Mesodermal cell (in vitro differentiated cells): ENCODE data around the gene MYL11.
A peak's percentile ranks its signal among the peaks of the same experiment; 100 is the strongest.

Source experiments
- H3K27ac ChIP-seq: 2 replicates; pipeline ENCODE4 v1.7.0; 2013; ENCODE audit warnings: mild to moderate bottlenecking, low read depth, low read length, moderate library complexity; ENCODE audit not compliant: severe bottlenecking
- H3K36me3 ChIP-seq: 2 replicates; pipeline ENCODE4 v1.7.1; 2013; ENCODE audit warnings: mild to moderate bottlenecking, low read length, moderate library complexity; ENCODE audit not compliant: control insufficient read depth, insufficient read depth
- H3K4me1 ChIP-seq: one replicate; pipeline ENCODE4 v1.7.1; 2013; ENCODE audit warnings: mild to moderate bottlenecking, low read length; ENCODE audit not compliant: insufficient read depth, control insufficient read depth, poor library complexity, severe bottlenecking
- H3K4me3 ChIP-seq: 2 replicates; pipeline ENCODE4 v1.7.0; 2013; ENCODE audit warnings: low read length, control low read depth, mild to moderate bottlenecking; ENCODE audit not compliant: insufficient read depth, poor library complexity, severe bottlenecking; ENCODE audit errors: extremely low read depth
- H3K9me3 ChIP-seq: 2 replicates; pipeline ENCODE4 v1.7.1; 2013; ENCODE audit warnings: mild to moderate bottlenecking, low read length, moderate library complexity; ENCODE audit not compliant: control insufficient read depth
- WGBS, 2 experiments: methylation state at CpG; one replicate each; pipeline ENCODE4 v1.1.5; 2013; ENCODE audit warnings: missing lambda C conversion rate in 2 of 2; ENCODE audit not compliant: insufficient coverage in 2 of 2; 5-methylcytosine and 5-hydroxymethylcytosine counted together

Gene MYL11

DNA sequence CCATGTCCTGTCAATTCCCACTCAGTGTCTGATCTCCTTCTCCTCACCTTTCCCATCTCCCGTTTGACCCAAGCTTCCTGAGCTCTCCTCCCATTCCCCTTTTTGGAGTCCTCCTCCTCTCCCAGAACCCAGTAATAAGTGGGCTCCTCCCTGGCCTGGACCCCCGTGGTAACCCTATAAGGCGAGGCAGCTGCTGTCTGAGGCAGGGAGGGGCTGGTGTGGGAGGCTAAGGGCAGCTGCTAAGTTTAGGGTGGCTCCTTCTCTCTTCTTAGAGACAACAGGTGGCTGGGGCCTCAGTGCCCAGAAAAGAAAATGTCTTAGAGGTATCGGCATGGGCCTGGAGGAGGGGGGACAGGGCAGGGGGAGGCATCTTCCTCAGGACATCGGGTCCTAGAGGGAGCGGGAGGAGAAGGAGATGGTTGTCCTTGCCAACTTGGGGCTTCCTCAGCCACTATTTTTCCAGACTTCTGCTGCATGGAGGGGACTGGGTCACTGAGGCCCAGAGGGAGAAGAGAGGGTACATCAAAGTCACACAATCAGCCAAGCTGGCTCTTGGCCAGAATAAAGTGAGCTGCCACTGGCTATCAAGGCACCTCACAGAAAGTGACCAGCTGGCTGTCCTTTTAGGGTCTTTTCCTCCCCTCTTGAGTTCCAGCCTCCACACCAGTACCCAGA lies 2.4 kb upstream of the MYL11 start:
- Histone ChIP-seq H3K9me3 (no peaks in the 10 kb centered on the region), H3K27ac (no peak overlapping the region), H3K36me3 (no peaks in the 10 kb centered on the region), H3K4me1 (peaks cover 22% of the 10 kb centered on the region), H3K4me3 (no peak overlapping the region)
- WGBS, 2 experiments, result 93% methylated on average over 3 of the region's 6 CpGs; no CpG with 5 or more reads in 1 of the 2 experiments

DNA sequence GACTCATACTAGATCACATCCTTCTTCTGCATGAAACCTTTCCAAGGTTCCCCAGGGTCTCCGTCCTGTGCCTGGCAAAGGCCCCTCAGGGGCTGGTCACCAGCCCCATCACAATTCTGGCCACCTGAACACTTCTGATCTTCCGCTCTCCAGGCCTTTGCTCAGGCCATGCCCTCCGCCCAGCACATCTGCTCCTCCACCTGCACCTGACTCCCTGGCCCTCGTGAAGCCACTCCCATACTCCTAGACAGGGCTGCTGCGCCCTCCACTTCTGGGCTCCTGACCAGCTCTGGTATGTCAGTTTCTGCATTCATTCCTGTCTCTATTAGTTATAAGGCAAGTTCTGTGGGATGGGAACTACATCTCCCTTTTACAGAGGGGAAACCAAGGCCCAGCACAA lies 1.9 kb upstream of the MYL11 start:
- WGBS, 2 experiments, result 94 to 96% methylated on average over 4 of the region's 5 CpGs
- H3K36me3 ChIP-seq, result no peaks in the 10 kb centered on the region
- no peaks in the 10 kb centered on the region for H3K9me3 ChIP-seq
- H3K27ac ChIP-seq, result no peak overlapping the region
- no peak overlapping the region for H3K4me3 ChIP-seq
- peaks cover 22% of the 10 kb centered on the region for H3K4me1 ChIP-seq

- peaks cover 17% of the 10 kb centered on the region for H3K4me1 ChIP-seq
- H3K36me3 ChIP-seq, result peaks cover 8% of the 10 kb centered on the region
- no peak overlapping the region for H3K4me3 ChIP-seq
- H3K27ac ChIP-seq, result no peak overlapping the region
- WGBS, 2 experiments, result 84 to 90% methylated on average over 2 to 4 of the region's 8 CpGs
- no peaks in the 10 kb centered on the region for H3K9me3 ChIP-seq
Measured at GRCh38 chr16:30375864-30376263, 1.3 kb downstream of the MYL11 start.

DNA sequence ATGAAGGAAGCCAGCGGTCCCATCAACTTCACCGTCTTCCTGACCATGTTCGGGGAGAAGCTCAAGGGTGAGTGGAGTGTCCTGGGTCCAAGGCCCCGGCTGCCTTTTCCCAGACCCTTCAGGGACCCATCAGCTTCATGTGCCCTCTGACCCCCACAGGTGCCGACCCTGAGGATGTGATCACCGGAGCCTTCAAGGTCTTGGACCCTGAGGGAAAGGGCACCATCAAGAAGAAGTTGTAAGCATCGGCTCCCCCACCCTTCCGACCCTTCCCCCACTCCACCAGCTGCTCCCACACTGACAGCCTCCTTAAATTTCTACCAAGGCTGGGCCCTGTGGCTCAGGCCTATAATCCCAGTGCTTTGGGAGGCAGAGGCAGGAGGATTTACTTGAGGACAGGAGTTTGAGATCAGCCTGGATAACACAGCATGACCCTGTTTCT lies 1.9 kb downstream of the MYL11 start:
- H3K36me3 ChIP-seq, result peaks cover 8% of the 10 kb centered on the region
- peak overlapping the region; percentile 49 for H3K27ac ChIP-seq
- WGBS, 2 experiments, result 93 to 100% methylated on average over 3 to 6 of the region's 8 CpGs
- H3K4me3 ChIP-seq, result no peak overlapping the region
- H3K4me1 ChIP-seq, result peaks cover 21% of the 10 kb centered on the region
- H3K9me3 ChIP-seq, result no peaks in the 10 kb centered on the region

DNA sequence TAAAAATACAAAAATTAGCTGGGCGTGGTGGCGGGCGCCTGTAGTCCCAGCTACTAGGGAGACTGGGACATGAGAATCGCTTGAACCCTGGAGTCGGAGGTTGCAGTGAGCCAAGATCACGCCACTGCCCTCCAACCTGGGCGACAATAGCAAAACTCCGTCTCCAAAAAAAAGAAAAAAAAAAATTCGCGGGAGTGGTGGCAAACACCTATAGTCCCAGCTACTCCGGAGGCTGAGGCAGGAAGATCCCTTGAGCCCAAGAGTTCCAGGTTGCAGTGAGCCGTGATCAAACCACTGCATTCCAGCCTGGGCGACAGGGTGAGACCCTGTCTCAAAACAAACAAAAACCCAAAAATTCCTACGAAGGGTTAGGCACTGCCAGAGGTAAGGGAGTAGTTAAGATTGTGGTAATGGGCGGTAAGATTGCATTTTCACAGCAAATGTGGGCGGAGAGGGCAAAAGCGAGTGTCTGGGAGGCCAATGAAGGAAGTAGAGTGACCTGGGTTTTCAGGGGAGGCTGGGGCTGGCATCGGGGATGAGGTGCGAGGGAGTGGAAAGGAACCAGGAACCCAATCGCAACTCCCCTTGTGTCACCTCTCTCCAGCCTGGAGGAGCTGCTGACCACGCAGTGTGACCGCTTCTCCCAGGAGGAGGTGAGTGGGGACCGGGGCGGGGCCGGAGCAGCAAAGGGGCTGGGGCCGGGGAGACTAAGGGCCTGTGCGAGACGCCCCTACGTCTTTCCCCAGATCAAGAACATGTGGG lies 2.6 kb downstream of the MYL11 start:
- Histone ChIP-seq H3K4me1 (peaks cover 22% of the 10 kb centered on the region), H3K27ac (peak overlapping the region; percentile 100), H3K9me3 (no peaks in the 10 kb centered on the region), H3K36me3 (peaks cover 8% of the 10 kb centered on the region), H3K4me3 (peak overlapping the region; percentile 72)
- WGBS, 2 experiments, result 66 to 75% methylated on average over 11 to 27 of the region's 29 CpGs

- Histone ChIP-seq H3K27ac (peak overlapping the region; percentile 100), H3K36me3 (peaks cover 8% of the 10 kb centered on the region), H3K4me1 (peaks cover 22% of the 10 kb centered on the region), H3K9me3 (no peaks in the 10 kb centered on the region), H3K4me3 (peak overlapping the region; percentile 72)
- 2 to 3% methylated on average over 21 to 35 of the region's 39 CpGs for WGBS, 2 experiments
Measured at GRCh38 chr16:30377812-30378235, 3.2 kb downstream of the MYL11 start.

DNA sequence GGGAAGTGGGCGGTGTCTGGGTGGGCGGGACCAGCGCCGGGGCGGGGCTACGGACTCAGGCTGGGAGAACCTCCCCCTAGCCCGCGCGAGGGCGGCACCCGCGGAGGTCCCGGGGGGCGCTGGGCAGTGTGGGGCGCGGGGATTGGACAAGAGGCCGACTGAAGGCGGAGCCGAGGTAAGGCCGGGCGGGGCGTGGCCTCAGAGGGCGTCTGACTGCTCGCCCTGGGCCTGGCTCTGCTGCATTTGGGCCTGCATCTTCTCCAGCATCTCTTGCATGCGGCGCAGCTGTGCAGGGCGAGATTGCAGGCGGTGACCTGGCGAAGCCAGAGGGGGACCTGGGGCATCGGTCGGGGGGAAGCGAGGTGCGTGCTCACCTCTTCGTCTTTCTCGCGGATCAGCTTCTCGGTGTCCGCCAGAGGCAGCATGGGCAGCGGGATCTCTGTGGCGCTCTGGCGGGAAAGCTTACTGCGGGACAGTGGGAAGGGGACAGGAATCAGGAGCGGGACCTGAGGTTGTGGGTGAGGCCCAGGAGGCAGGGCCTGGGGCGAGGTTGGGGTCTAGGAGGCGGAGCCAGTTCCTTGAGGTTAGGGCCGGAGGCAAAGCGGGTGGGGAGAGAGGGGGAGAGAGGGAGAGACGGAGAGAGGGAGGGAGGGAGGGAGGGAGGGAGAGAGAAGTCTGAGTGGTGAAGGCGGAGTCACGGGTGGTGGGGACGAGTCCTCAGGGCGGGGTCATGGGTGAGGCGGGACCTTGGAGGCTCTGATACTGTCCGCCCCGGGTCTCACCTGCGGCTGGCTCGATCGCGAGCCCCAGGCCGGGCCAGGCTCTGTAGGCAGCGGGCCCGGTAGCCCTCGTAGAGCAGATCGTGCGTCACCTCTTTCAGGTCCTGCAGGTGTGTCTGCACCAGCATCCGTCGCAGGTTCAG lies 3.9 kb downstream of the MYL11 start:
- Histone ChIP-seq H3K9me3 (no peaks in the 10 kb centered on the region), H3K27ac (peak overlapping the region; percentile 100), H3K36me3 (peaks cover 8% of the 10 kb centered on the region), H3K4me3 (peak overlapping the region; percentile 72), H3K4me1 (peaks cover 22% of the 10 kb centered on the region)
- whole genome bisulfite sequencing, 2 experiments, result 0% methylated on average over 54 to 61 of the region's 67 CpGs

- 8 to 21% methylated on average over 18 to 24 of the region's 27 CpGs for WGBS, 2 experiments
Measured at GRCh38 chr16:30379158-30379783, 4.7 kb downstream of the MYL11 start.

GRCh38 chr16:30380072-30380802 lies 5.6 kb downstream of the MYL11 start:
- H3K27ac ChIP-seq, result no peak overlapping the region
- H3K36me3 ChIP-seq, result peaks cover 8% of the 10 kb centered on the region
- 96 to 100% methylated on average over 2 to 3 of the region's 4 CpGs for WGBS, 2 experiments
- no peaks in the 10 kb centered on the region for H3K9me3 ChIP-seq
- H3K4me3 ChIP-seq, result no peak overlapping the region
- H3K4me1 ChIP-seq, result peaks cover 22% of the 10 kb centered on the region

More at GRCh38 chr16:30379158-30379783, 4.7 kb downstream of the MYL11 start:
- Histone ChIP-seq H3K27ac (peak overlapping the region; percentile 20), H3K9me3 (no peaks in the 10 kb centered on the region), H3K36me3 (peaks cover 8% of the 10 kb centered on the region), H3K4me3 (peak overlapping the region; percentile 72), H3K4me1 (peaks cover 22% of the 10 kb centered on the region)
